Measurements from ENCODE around the gene LMAN1L.

The LMAN1L gene

GRCh38 chr15:74831813-74832495 lies 19.3 kb downstream of the LMAN1L start:
- H3K27ac Mint-ChIP-seq = no peak overlapping the region
- peaks cover 10% of the 10 kb centered on the region for H3K4me1 Mint-ChIP-seq
- DNase-seq = no peak
- no peak overlapping the region for H3K4me3 Mint-ChIP-seq
- no peak for ATAC-seq
- H3K27me3 Mint-ChIP-seq = peaks cover 33% of the 10 kb centered on the region
- H3K9me3 Mint-ChIP-seq = no peaks in the 10 kb centered on the region

GRCh38 chr15:74832826-74833225 lies 20.2 kb downstream of the LMAN1L start:
- H3K9me3 Mint-ChIP-seq = no peaks in the 10 kb centered on the region
- H3K27me3 Mint-ChIP-seq = peaks cover 24% of the 10 kb centered on the region
- peaks cover 10% of the 10 kb centered on the region for H3K4me1 Mint-ChIP-seq
- H3K27ac Mint-ChIP-seq = peak overlapping the region in 1 of 2 donors; percentile 68
- ATAC-seq = no peak
- no peak for DNase-seq
- no peak overlapping the region for H3K4me3 Mint-ChIP-seq

- Mint-ChIP-seq H3K27ac (no peak overlapping the region), H3K27me3 (peaks cover 17% of the 10 kb centered on the region), H3K9me3 (no peaks in the 10 kb centered on the region), H3K4me1 (peaks cover 10% of the 10 kb centered on the region), H3K4me3 (no peak overlapping the region)
- no peak for ATAC-seq
- DNase-seq = no peak
These were observed 20.9 kb downstream of the LMAN1L start for GRCh38 chr15:74833376-74834107.

- ATAC-seq (peak; percentile 41), DNase-seq (peak in 1 of 2 donors; percentile 42)
- Mint-ChIP-seq H3K4me3 (no peak overlapping the region), H3K4me1 (peaks cover 10% of the 10 kb centered on the region), H3K27ac (no peak overlapping the region), H3K27me3 (peaks cover 8% of the 10 kb centered on the region), H3K9me3 (no peaks in the 10 kb centered on the region)
These were observed 22.7 kb downstream of the LMAN1L start for GRCh38 chr15:74835312-74835823.

- no peak overlapping the region for H3K27ac Mint-ChIP-seq
- H3K4me1 Mint-ChIP-seq = peaks cover 23% of the 10 kb centered on the region
- H3K9me3 Mint-ChIP-seq = no peaks in the 10 kb centered on the region
These were observed 24.2 kb downstream of the LMAN1L start for GRCh38 chr15:74836846-74837245.

GRCh38 chr15:74837482-74838136 lies 25.0 kb downstream of the LMAN1L start:
- no peak for ATAC-seq
- Mint-ChIP-seq H3K27ac (peak overlapping the region; percentile 19 to 61), H3K4me1 (peaks cover 30% of the 10 kb centered on the region), H3K4me3 (no peak overlapping the region), H3K9me3 (no peaks in the 10 kb centered on the region), H3K27me3 (no peaks in the 10 kb centered on the region)
- no peak for DNase-seq

More at GRCh38 chr15:74836846-74837245, 24.2 kb downstream of the LMAN1L start:
- Mint-ChIP-seq H3K4me3 (no peak overlapping the region), H3K27me3 (no peaks in the 10 kb centered on the region)
- ATAC-seq (no peak), DNase-seq (no peak)

- no peak for DNase-seq
- H3K27ac Mint-ChIP-seq = peak overlapping the region in 1 of 2 donors; percentile 19
- no peaks in the 10 kb centered on the region for H3K27me3 Mint-ChIP-seq
- H3K9me3 Mint-ChIP-seq = no peaks in the 10 kb centered on the region
- peaks cover 33% of the 10 kb centered on the region for H3K4me1 Mint-ChIP-seq
- no peak for ATAC-seq
- H3K4me3 Mint-ChIP-seq = no peak overlapping the region
These were observed 25.5 kb downstream of the LMAN1L start for GRCh38 chr15:74838137-74838516.

- Mint-ChIP-seq H3K4me3 (no peak overlapping the region), H3K4me1 (peaks cover 40% of the 10 kb centered on the region), H3K27me3 (no peaks in the 10 kb centered on the region), H3K9me3 (no peaks in the 10 kb centered on the region), H3K27ac (no peak overlapping the region)
- no peak for ATAC-seq
- DNase-seq = no peak
These were observed 26.3 kb downstream of the LMAN1L start for GRCh38 chr15:74838746-74839525.

- Mint-ChIP-seq H3K27ac (no peak overlapping the region), H3K4me1 (peaks cover 48% of the 10 kb centered on the region), H3K9me3 (no peaks in the 10 kb centered on the region), H3K4me3 (no peak overlapping the region), H3K27me3 (no peaks in the 10 kb centered on the region)
- ATAC-seq (no peak), DNase-seq (no peak)
These were observed 27.1 kb downstream of the LMAN1L start for GRCh38 chr15:74839526-74840395.

- H3K9me3 Mint-ChIP-seq = no peaks in the 10 kb centered on the region
- H3K4me3 Mint-ChIP-seq = peak overlapping the region; percentile 90 to 95
- ATAC-seq = no peak
- peak overlapping the region; percentile 67 to 79 for H3K27ac Mint-ChIP-seq
- H3K4me1 Mint-ChIP-seq = peaks cover 52% of the 10 kb centered on the region
- H3K27me3 Mint-ChIP-seq = no peaks in the 10 kb centered on the region
- DNase-seq = no peak
These were observed 28.5 kb downstream of the LMAN1L start for GRCh38 chr15:74840851-74841775.

- H3K27me3 Mint-ChIP-seq = no peaks in the 10 kb centered on the region
- peak overlapping the region in 1 of 2 donors; percentile 65 for H3K27ac Mint-ChIP-seq
These were observed 29.3 kb downstream of the LMAN1L start for GRCh38 chr15:74841891-74842373.

GRCh38 chr15:74842581-74843444 lies 30.2 kb downstream of the LMAN1L start, which contains the start of gene ULK3:
Gene ULK3 (minus strand): TSS chr15:74843156. CDS start chr15:74843105, 51 bp downstream.
- ATAC-seq (peak; percentile 89), DNase-seq (peak; percentile 94 to 96)
- Mint-ChIP-seq H3K27ac (peak within 1 kb of the TSS; percentile 94), H3K4me1 (peaks cover 53% of the 10 kb centered on the region), H3K9me3 (no peaks in the 10 kb centered on the region), H3K4me3 (peak within 1 kb of the TSS; percentile 90 to 95), H3K27me3 (no peaks in the 10 kb centered on the region)

More at GRCh38 chr15:74841891-74842373, 29.3 kb downstream of the LMAN1L start:
- DNase-seq (no peak), ATAC-seq (no peak)
- peak overlapping the region; percentile 90 to 95 for H3K4me3 Mint-ChIP-seq
- peaks cover 53% of the 10 kb centered on the region for H3K4me1 Mint-ChIP-seq
- H3K9me3 Mint-ChIP-seq = no peaks in the 10 kb centered on the region
